ENCODE data around the gene PDK2. TPM values are rescaled to one million over a fixed set of nuclear protein-coding genes. Genes with fewer than 3 reads are reported as not detected.

Gene PDK2
- total and polyA plus RNA-seq, 2 of the 4 experiments (the other 2 are of a cell fraction), result 26.7 to 104 TPM

GRCh38 chr17:50079334-50080095 lies 15.6 kb upstream of the PDK2 start:
- BruUV-seq (replicated peaks), result no TSS peak
- Histone ChIP-seq H4K91ac (ENCODE audit: insufficient read depth, low read depth, low read length) (no peak overlapping the region), H2BK5ac (ENCODE audit: low read depth, low read length, poor library complexity, severe bottlenecking) (no peak overlapping the region), H3K4me2 (ENCODE audit: low read depth, low read length) (no peak overlapping the region), H2BK120ac (ENCODE audit: low read depth, low read length) (no peak overlapping the region), H3K18ac (ENCODE audit: low read depth, low read length) (no peak overlapping the region), H3K23ac (ENCODE audit: low read depth, low read length) (no peak overlapping the region), H3K4me1 (ENCODE audit: control insufficient read depth, insufficient read depth, low read length) (no peaks in the 10 kb centered on the region), H3K14ac (replicated peaks; ENCODE audit: low read depth, low read length) (no peak overlapping the region), H2AK9ac (replicated peaks; ENCODE audit: low read depth, low read length, poor library complexity) (peak overlapping the region; percentile 46), H3K4ac (ENCODE audit: low read depth, low read length) (no peak overlapping the region), H3K27me3 (ENCODE audit: control insufficient read depth, insufficient read depth, low read length) (no peaks in the 10 kb centered on the region), H3K56ac (ENCODE audit: extremely low read depth, insufficient read depth, low read length) (no peak overlapping the region), H3K36me3 (ENCODE audit: control insufficient read depth, insufficient read depth, low read length) (peaks cover 62% of the 10 kb centered on the region), H4K5ac (ENCODE audit: low read depth, low read length) (no peak overlapping the region), H2BK15ac (ENCODE audit: low read depth, low read length) (no peak overlapping the region), H3K27ac (ENCODE audit: insufficient read depth, low read length) (no peak overlapping the region), H2BK20ac (ENCODE audit: low read depth, low read length) (no peak overlapping the region), H3K9ac (ENCODE audit: low read depth, low read length) (no peak overlapping the region), H4K20me1 (ENCODE audit: insufficient read depth, low read length) (no peaks in the 10 kb centered on the region; the same call in none of the 2 replicates), H4K8ac (ENCODE audit: low read depth in 2 of 2, low read length in 2 of 2) (no peak overlapping the region), H2AK5ac (ENCODE audit: low read depth, low read length) (peak overlapping the region; percentile 44; the same call in 1 of the 2 replicates), H3K9me1 (ENCODE audit: insufficient read depth, low read length) (no peaks in the 10 kb centered on the region), H2AFZ (replicated peaks; ENCODE audit: low read length, poor library complexity) (no peak overlapping the region), H3K9me3 (ENCODE audit: control insufficient read depth, insufficient read depth, low read length) (no peaks in the 10 kb centered on the region), H3K4me3 (ENCODE audit: insufficient read depth, low read depth, low read length) (no peak overlapping the region), H3K79me1 (ENCODE audit: low read depth in 1 of 2, low read length in 2 of 2) (peaks cover 13 to 39% of the 10 kb centered on the region in 2 experiments; a peak in 3 of 4 replicates)
- in situ Hi-C loops (cut with MboI; ENCODE audit: low sequenced_read_pairs) (no loop called here), dilution Hi-C loops (cut with HindIII; ENCODE audit: low sequenced_read_pairs, unreplicated experiment) (no loop called here), intact Hi-C loops (cut with micrococcal nuclease) (no loop called here)
- WGBS, 2 experiments (ENCODE audit: extremely low coverage in 2 of 2, insufficient read length in 1 of 2), result 94% methylated on average over 8 of the region's 12 CpGs; no CpG with 5 or more reads in 1 of the 2 experiments
- ChIA-PET POLR2A (ENCODE audit: unreplicated experiment) (no interaction called here), CTCF (interaction anchor here (0.7 kb wide), 1 partner anchor 23 kb away, joined by 4 read pairs; the partner anchor contains the start of gene ITGA3)
- DNase-seq (no peak), ATAC-seq (ENCODE audit: low read depth) (no peak)
- TF ChIP-seq MXI1 (IDR thresholded peaks at IDR 0.05; ENCODE audit: borderline replicate concordance, low read depth, low read length) (no peak), SMC3 (IDR thresholded peaks at IDR 0.05; ENCODE audit: low read depth, low read length) (peak; percentile 36; the same call in 1 of the 2 replicates), ELK1 (IDR thresholded peaks at IDR 0.05; ENCODE audit: borderline replicate concordance, low read depth, low read length) (no peak), RAD21 (IDR thresholded peaks at IDR 0.05; ENCODE audit: low read length) (0 out of 2 replicates have a peak, but pooled peaks have one; percentile 30), CTCF (conservative IDR thresholded peaks at IDR 0.05; ENCODE audit: low read depth, low read length) (peak; percentile 67)
